SK-N-DZ (cell line): ENCODE data around the gene EVL.
"Not testable (repeated sequence)": the region's sequence is repeated elsewhere in the genome, so short reads cannot be mapped to it uniquely, and the experiment has no call there.

ENCODE experiments used
- DNase-seq: peaks from one replicate; pipeline ENCODE4 v3.0.0-alpha.2; 2015; ENCODE audit warnings: low spot score
- small RNA-seq, 2 experiments: library from RNA; depleted of rRNA; stranded (forward); fragments of <200 nt; gene quantifications; one replicate each; pipeline ENCODE3, GENCODE V24; 2014

Gene EVL

GRCh38 chr14:100165831-100166440, 100.7 kb downstream of the EVL start:
- DNase-seq = no peak

GRCh38 chr14:100168506-100168905, 103.3 kb downstream of the EVL start:
- no peak for DNase-seq

- no peak for DNase-seq
Measured at GRCh38 chr14:100170880-100171279, 105.7 kb downstream of the EVL start.

- no peak for DNase-seq
Measured at GRCh38 chr14:100172811-100173210, 107.6 kb downstream of the EVL start.

GRCh38 chr14:100173353-100173752, 108.1 kb downstream of the EVL start:
- DNase-seq = no peak

GRCh38 chr14:100176811-100177327, 111.6 kb downstream of the EVL start:
- DNase-seq = no peak

- DNase-seq = no peak
Measured at GRCh38 chr14:100178691-100179090, 113.5 kb downstream of the EVL start.

- not testable (repeated sequence) for DNase-seq
Measured at GRCh38 chr14:100180671-100181070, 115.4 kb downstream of the EVL start.

GRCh38 chr14:100181876-100182551, 116.8 kb downstream of the EVL start:
- DNase-seq = not testable (repeated sequence)

GRCh38 chr14:100187247-100187833, 122.1 kb downstream of the EVL start:
- no peak for DNase-seq

GRCh38 chr14:100188392-100189030, 123.3 kb downstream of the EVL start:
- no peak for DNase-seq

- DNase-seq = no peak
Measured at GRCh38 chr14:100190126-100190525, 124.9 kb downstream of the EVL start.

GRCh38 chr14:100191584-100192249, 126.5 kb downstream of the EVL start:
- DNase-seq = no peak

GRCh38 chr14:100192250-100192671, 127.0 kb downstream of the EVL start:
- no peak for DNase-seq

- DNase-seq = peak; percentile 95
Measured at GRCh38 chr14:100192672-100193416, 127.6 kb downstream of the EVL start.

Small RNA genes lying within 50 kb of the gene (small RNA-seq; reads per million reads assigned to genes)
- 0.03 to 0.31 reads per million in 2 experiments for gene MIR151B
- gene MIR342 = 3.8 to 13.8 reads per million in 2 experiments
